HL-60 (cell line): ENCODE measurements around the gene CPLX1.

ENCODE experiments used
- CTCF ChIP-seq: IDR thresholded peaks from one replicate; pipeline ENCODE4 v1.5.1; 2011; ENCODE audit warnings: low read length, control low read depth, inconsistent platforms; ENCODE audit not compliant: insufficient read depth
- POLR2AphosphoS5 ChIP-seq: IDR thresholded peaks from 2 replicates; pipeline ENCODE4 v1.6.1; 2012; ENCODE audit warnings: low read depth

- TF ChIP-seq CTCF, result no peak
- TF ChIP-seq POLR2AphosphoS5, result no peak
Measured at GRCh38 chr4:769511-769910, 56.4 kb downstream of the CPLX1 start.
